Ishikawa (cell line): ENCODE data around the gene SMC1B.

Experiments used
- CEBPB ChIP-seq: IDR thresholded peaks from 2 replicates; pipeline ENCODE4 v1.6.1; 2012
- CREB1 ChIP-seq: IDR thresholded peaks from 2 replicates; pipeline ENCODE4 v1.6.1; 2012; ENCODE audit warnings: low read depth
- EGR1 ChIP-seq: IDR thresholded peaks from 2 replicates; pipeline ENCODE4 v1.6.1; 2012
- EP300 ChIP-seq: IDR thresholded peaks from 2 replicates; pipeline ENCODE4 v1.6.1; 2012; ENCODE audit warnings: borderline replicate concordance
- FOXM1 ChIP-seq: IDR thresholded peaks from 2 replicates; pipeline ENCODE4 v1.6.1; 2012; ENCODE audit warnings: low read depth, borderline replicate concordance
- MAX ChIP-seq: IDR thresholded peaks from 2 replicates; pipeline ENCODE4 v1.6.1; 2012
- NFIC ChIP-seq: IDR thresholded peaks from 2 replicates; pipeline ENCODE4 v1.6.1; 2012
- RAD21 ChIP-seq: IDR thresholded peaks from 2 replicates; pipeline ENCODE4 v1.6.1; 2012; ENCODE audit warnings: low read depth
- REST ChIP-seq: IDR thresholded peaks from 2 replicates; pipeline ENCODE4 v1.6.1; 2012; ENCODE audit warnings: low read depth, mild to moderate bottlenecking
- TAF1 ChIP-seq: IDR thresholded peaks from 2 replicates; pipeline ENCODE4 v1.6.1; 2012; ENCODE audit warnings: low read depth, mild to moderate bottlenecking
- TCF12 ChIP-seq: IDR thresholded peaks from 2 replicates; pipeline ENCODE4 v1.6.1; 2012; ENCODE audit warnings: low read depth
- TEAD4 ChIP-seq: IDR thresholded peaks from 2 replicates; pipeline ENCODE4 v1.6.1; 2012
- USF1 ChIP-seq: IDR thresholded peaks from 2 replicates; pipeline ENCODE4 v1.6.1; 2012
- YY1 ChIP-seq: IDR thresholded peaks from 2 replicates; pipeline ENCODE4 v1.6.1; 2012; ENCODE audit warnings: low read depth
- ZBTB7A ChIP-seq: IDR thresholded peaks from 2 replicates; pipeline ENCODE4 v1.6.1; 2012; ENCODE audit warnings: low read depth

SMC1B gene

GRCh38 chr22:45302751-45303150 is 110.6 kb downstream of the SMC1B start:
- TF ChIP-seq MAX (no peak), EGR1 (no peak), YY1 (no peak), REST (no peak), TEAD4 (no peak), USF1 (no peak), TCF12 (no peak), ZBTB7A (no peak)

GRCh38 chr22:45298934-45299505 is 114.4 kb downstream of the SMC1B start:
- TF ChIP-seq USF1 (no peak), NFIC (no peak), EGR1 (no peak), REST (no peak), TEAD4 (no peak), YY1 (no peak), CREB1 (no peak), TAF1 (no peak), CEBPB (no peak), EP300 (no peak), FOXM1 (no peak), TCF12 (no peak), MAX (no peak), RAD21 (no peak), ZBTB7A (no peak)

- TF ChIP-seq FOXM1 (no peak), EGR1 (no peak), USF1 (no peak), YY1 (no peak), CEBPB (no peak)
These were observed 116.6 kb downstream of the SMC1B start for GRCh38 chr22:45296628-45297297.

- TF ChIP-seq EGR1 = no peak
- no peak for TF ChIP-seq RAD21
- TF ChIP-seq NFIC = no peak
- TF ChIP-seq CREB1 = no peak
- TF ChIP-seq REST = no peak
- no peak for TF ChIP-seq MAX
- no peak for TF ChIP-seq TEAD4
- TF ChIP-seq TAF1 = no peak
- no peak for TF ChIP-seq USF1
- TF ChIP-seq ZBTB7A = no peak
- TF ChIP-seq EP300 = no peak
- no peak for TF ChIP-seq YY1
- no peak for TF ChIP-seq CEBPB
- no peak for TF ChIP-seq TCF12
- TF ChIP-seq FOXM1 = no peak
These were observed 117.9 kb downstream of the SMC1B start for GRCh38 chr22:45295492-45295891.
